K562 (cell line): Measurements from ENCODE around the gene ARMC6. TPM values are rescaled to one million over a fixed set of nuclear protein-coding genes. Genes with fewer than 3 reads are reported as not detected.
"Not testable (repeated sequence)": the region's sequence is repeated elsewhere in the genome, so short reads cannot be mapped to it uniquely, and the experiment has no call there.

Experiments
- ATAC-seq: fragments of 200-7000 bp; cut with Tn5 transposase; 3 replicates; pipeline ENCODE4 v1.9.1; 2020; ENCODE audit warnings: moderate library complexity
- BruUV-seq: library from RNA; stranded (reverse); fragments of 400-500 nt; replicated peaks from 2 replicates; lab custom pipeline; 2021; lab: Mats Ljungman, UMichigan
- CTCF ChIA-PET: fragments of 300-600 bp; formaldehyde crosslinking; extraction: SDS; loops from one replicate; lab custom pipeline; 2021; ENCODE audit warnings: low intra/inter-chr PET ratio; lab: Yijun Ruan, JAX
- POLR2A ChIA-PET: fragments of 300-600, 350-650 bp; sonication (Branson Sonifier 250); formaldehyde crosslinking; extraction: SDS; loops from one replicate; lab custom pipeline; 2021; ENCODE audit warnings: antibody characterized with exemption, inconsistent platforms; lab: Yijun Ruan, JAX
- DNase-seq, 4 experiments: peaks; one replicate each; pipeline versions ENCODE4 v3.0.0 to v3.0.0-alpha.2; 2011 to 2018; ENCODE audit warnings: low spot score in 3 of 4, mixed read lengths in 3 of 4; ENCODE audit errors: extremely low read depth in 1 of 4
- FAIRE-seq: peaks from 2 replicates; lab custom pipeline; 2011; peaks lifted over from hg19 to GRCh38; lab: Jason Lieb, UNC
- H2AFZ ChIP-seq: 2 replicates; pipeline ENCODE4 v1.6.0; 2011; ENCODE audit warnings: low read depth, low read length, control low read depth, inconsistent platforms
- H3K27ac ChIP-seq: fragments of 200-600 bp; 3 replicates; pipeline ENCODE4 v1.8.0; 2011; ENCODE audit warnings: low read depth, mild to moderate bottlenecking, control low read depth, inconsistent platforms, low read length, moderate library complexity, mixed read lengths; ENCODE audit errors: extremely low read depth
- H3K27me3 ChIP-seq, 2 experiments: fragments of 300-600 bp in 1 of 2; 2 replicates in 1 of 2; 3 replicates in 1 of 2; pipeline versions ENCODE4 v1.6.0 to v1.8.0; 2011; ENCODE audit warnings: inconsistent platforms in 2 of 2, low read length in 2 of 2, mild to moderate bottlenecking in 1 of 2, mixed read lengths in 1 of 2, moderate library complexity in 1 of 2; ENCODE audit not compliant: control insufficient read depth in 2 of 2, insufficient read depth in 2 of 2
- H3K36me3 ChIP-seq: fragments of 300-600 bp; 3 replicates; pipeline ENCODE4 v1.8.0; 2011; ENCODE audit warnings: mild to moderate bottlenecking, low read length, inconsistent platforms; ENCODE audit not compliant: control insufficient read depth, insufficient read depth
- H3K4me1 ChIP-seq, 2 experiments: fragments of 200-600 bp in 1 of 2; replicated peaks in 1 of 2; 2 replicates in 1 of 2; 3 replicates in 1 of 2; pipeline versions ENCODE4 v1.5.1 to v1.8.0; 2011; ENCODE audit warnings: inconsistent platforms in 2 of 2, low read length in 2 of 2, mild to moderate bottlenecking in 1 of 2, mixed read lengths in 1 of 2, moderate library complexity in 1 of 2; ENCODE audit not compliant: control insufficient read depth in 2 of 2, insufficient read depth in 2 of 2
- H3K4me2 ChIP-seq: 2 replicates; pipeline ENCODE4 v1.6.1; 2011; ENCODE audit warnings: low read length, control low read depth, inconsistent platforms, mixed read lengths; ENCODE audit not compliant: insufficient read depth
- H3K4me3 ChIP-seq: fragments of 200-600 bp; sonication (generic), shearing (Covaris generic); 2 replicates; pipeline ENCODE4 v1.5.1; 2016; ENCODE audit warnings: control low read depth, inconsistent platforms
- H3K79me2 ChIP-seq: fragments of 200-600 bp; 3 replicates; pipeline ENCODE4 v1.8.0; 2011; ENCODE audit warnings: low read length, inconsistent platforms; ENCODE audit not compliant: control insufficient read depth, insufficient read depth
- H3K9ac ChIP-seq, 2 experiments: 2 replicates each; pipeline versions ENCODE4 v1.6.0 to v1.6.1; 2011; ENCODE audit warnings: low read depth in 2 of 2, low read length in 2 of 2, control low read depth in 1 of 2, inconsistent platforms in 1 of 2, mild to moderate bottlenecking in 1 of 2, mixed read lengths in 1 of 2; ENCODE audit not compliant: insufficient read depth in 1 of 2
- H3K9me1 ChIP-seq: one replicate; pipeline ENCODE4 v1.6.0; 2011; ENCODE audit warnings: inconsistent platforms, mild to moderate bottlenecking, low read length, moderate library complexity; ENCODE audit not compliant: control insufficient read depth, insufficient read depth
- H3K9me3 ChIP-seq: replicated peaks from 2 replicates; pipeline ENCODE4 v1.5.1; 2011; ENCODE audit warnings: low read depth, low read length, inconsistent platforms; ENCODE audit not compliant: control insufficient read depth, insufficient read depth
- H4K20me1 ChIP-seq: replicated peaks from 2 replicates; pipeline ENCODE4 v1.6.1; 2011; ENCODE audit warnings: low read length, inconsistent platforms, mixed read lengths; ENCODE audit not compliant: control insufficient read depth, insufficient read depth
- CHD1 ChIP-seq: fragments of 200-600 bp; sonication (generic); IDR thresholded peaks from one replicate; pipeline ENCODE4 v1.6.1; 2012; ENCODE audit warnings: mild to moderate bottlenecking, moderate library complexity, low read length, inconsistent platforms
- CXXC5 ChIP-seq: fragments of 250-450 bp; sonication (Bioruptor Pico); IDR thresholded peaks from 2 replicates; pipeline ENCODE4 v1.8.0; 2022; ENCODE audit warnings: inconsistent platforms, mild to moderate bottlenecking, moderate library complexity
- KLF16 ChIP-seq: IDR thresholded peaks from 2 replicates; pipeline ENCODE4 v1.6.1; 2016; ENCODE audit warnings: antibody characterized with exemption
- POLR2AphosphoS5 ChIP-seq: IDR thresholded peaks from 2 replicates; pipeline ENCODE4 v1.6.1; 2011; ENCODE audit warnings: mild to moderate bottlenecking, low read depth, low read length, moderate library complexity; ENCODE audit not compliant: control insufficient read depth, insufficient read depth
- SRSF7 ChIP-seq: fragments of 200-400 bp; formaldehyde crosslinking; optimal IDR thresholded peaks from 2 replicates; pipeline ENCODE3; 2017; ENCODE audit warnings: mild to moderate bottlenecking, low read depth, low read length
- TARDBP ChIP-seq: fragments of 450-650 bp; IDR thresholded peaks from 2 replicates; pipeline ENCODE4 v1.6.1; 2016
- TCF7L2 ChIP-seq: fragments of 150-350 bp; IDR thresholded peaks from 2 replicates; pipeline ENCODE4 v1.6.1; 2016; ENCODE audit warnings: low read depth, mild to moderate bottlenecking, low read length, moderate library complexity
- XRCC4 ChIP-seq: IDR thresholded peaks from one replicate; pipeline ENCODE4 v1.6.1; 2011; ENCODE audit not compliant: insufficient read depth, insufficient read length; ENCODE audit errors: extremely low read depth
- ZNF121 ChIP-seq: sonication (generic); formaldehyde crosslinking; conservative IDR thresholded peaks from 2 replicates; pipeline ENCODE4 v1.8.0; 2022; ENCODE audit warnings: missing genetic modification reagents
- ZNF165 ChIP-seq: fragments of 250-450 bp; sonication (Bioruptor Pico); IDR thresholded peaks from 2 replicates; pipeline ENCODE4 v1.4.0; 2020; ENCODE audit warnings: borderline replicate concordance
- WGBS: fragments of 100-300 bp; shearing (Covaris generic); methylation state at CpG from one replicate; pipeline ENCODE4 v1.1.6; 2016; ENCODE audit warnings: low coverage, mixed read lengths; ENCODE audit not compliant: insufficient coverage; ENCODE audit errors: missing lambda C conversion rate; 5-methylcytosine and 5-hydroxymethylcytosine counted together
- in situ Hi-C: fragments of 300-500 bp; cut with MboI; formaldehyde crosslinking; loops from 4 replicates; pipeline ENCODE4 v1.15.0; 2018; ENCODE audit warnings: inconsistent platforms, mixed read lengths
- intact Hi-C: fragments of 100-400 bp; cut with micrococcal nuclease; formaldehyde crosslinking; loops from 2 replicates; pipeline ENCODE4 v1.14.2; 2022
- polyA plus RNA-seq, 8 experiments: library from polyadenylated mRNA; depleted of rRNA in 4 of 8; stranded (reverse) in 5 of 8; unstranded in 3 of 8; fragments of >200 nt; fragmentation: Nextera tagmentation in 2 of 8; fragmentation: Illumina TruSeq in 1 of 8; extraction: Ambion mirVana in 2 of 8; extraction: Trizol in 1 of 8; gene quantifications; 2 replicates each; pipeline versions ENCODE4 v1.2.1 to v1.2.3, GENCODE V29; 2011 to 2014; ENCODE audit warnings: inconsistent platforms in 1 of 8, missing spikeins in 1 of 8
- total RNA-seq, 7 experiments: library from RNA; depleted of rRNA in 6 of 7; stranded (reverse); fragments of >200 nt in 6 of 7; fragmentation: Illumina TruSeq in 2 of 7; extraction: Trizol in 2 of 7; gene quantifications; 2 replicates each; pipeline versions ENCODE4 v1.2.1 to v1.2.3, GENCODE V29; 2011 to 2021; ENCODE audit warnings: low replicate concordance in 1 of 7
- TF ChIP-seq, protein P1 (sequence below): IDR thresholded peaks from 2 replicates; pipeline ENCODE4 v1.6.1; 2014; ENCODE audit warnings: antibody characterized with exemption
- TF ChIP-seq, protein P2 (sequence below): fragments of 450-650 bp; IDR thresholded peaks from 2 replicates; pipeline ENCODE4 v1.6.1; 2014; ENCODE audit warnings: low read depth, mild to moderate bottlenecking, moderate library complexity, borderline replicate concordance

The ARMC6 gene
- total and polyA plus RNA-seq, 9 of the 15 experiments (the other 6 are each of a cell fraction or from before 2014, with no cell fraction given), result 2.1 to 93.4 (median 63.6) TPM

DNA sequence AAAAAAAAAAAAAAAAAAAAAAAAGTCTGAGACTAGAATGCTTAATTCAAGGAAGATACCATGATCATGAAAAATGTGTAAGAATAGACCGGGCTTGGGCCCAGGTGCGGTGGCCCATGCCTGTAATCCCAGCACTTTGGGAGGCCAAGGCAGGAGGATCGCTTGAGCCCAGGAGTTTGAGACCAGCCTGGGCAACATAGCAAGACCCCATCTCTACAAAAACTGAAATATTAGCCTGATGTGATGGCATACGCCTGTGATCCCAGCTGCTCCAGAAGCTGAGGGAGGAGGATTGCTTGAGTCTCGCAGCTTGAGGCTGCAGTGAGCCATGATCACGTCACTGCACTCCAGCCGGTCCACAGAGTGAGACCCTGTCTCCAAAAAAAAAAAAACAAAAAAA lies 73.5 kb downstream of the ARMC6 start:
- in situ Hi-C loops, DNase-seq, H3K9ac ChIP-seq, intact Hi-C loops, ATAC-seq, H3K27me3 ChIP-seq, H3K9me3 ChIP-seq, POLR2A ChIA-PET, CTCF ChIA-PET, H3K9me1 ChIP-seq, H3K27ac ChIP-seq, H3K4me2 ChIP-seq, H3K4me3 ChIP-seq, FAIRE-seq, H4K20me1 ChIP-seq, BruUV-seq, H3K79me2 ChIP-seq, H2AFZ ChIP-seq: not testable (repeated sequence)
- peaks cover 14 to 45% of the 10 kb centered on the region in 2 experiments for H3K4me1 ChIP-seq
- WGBS, result 95% methylated on average over 4 of the region's 7 CpGs
- TF ChIP-seq ZNF121, result peak; percentile 98
- peaks cover 22% of the 10 kb centered on the region; the same call in 1 of the 3 replicates for H3K36me3 ChIP-seq

DNA sequence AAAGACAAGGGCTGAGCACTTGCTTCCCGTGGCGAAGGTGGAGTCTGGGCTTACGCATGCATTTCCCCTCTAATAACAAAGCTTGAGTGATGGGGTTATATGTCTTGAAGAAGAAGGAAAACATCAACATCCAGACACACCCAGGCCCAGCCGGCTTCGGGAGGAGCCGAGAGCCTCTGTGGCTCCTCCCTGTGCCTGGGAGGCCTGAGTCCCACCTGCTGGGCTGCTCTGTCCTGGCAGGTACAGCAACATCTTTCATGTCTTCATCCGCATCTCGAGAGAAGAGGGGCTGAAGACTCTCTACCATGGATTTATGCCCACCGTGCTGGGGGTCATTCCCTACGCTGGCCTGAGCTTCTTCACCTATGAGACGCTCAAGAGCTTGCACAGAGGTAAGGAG lies 74.3 kb downstream of the ARMC6 start:
- POLR2A ChIA-PET, result interaction anchor here (0.5 to 0.6 kb wide), 2 partner anchors 17 to 27 kb away, joined by 3 to 5 read pairs; no protein-coding TSS in a partner anchor
- Histone ChIP-seq H3K27ac (no peak overlapping the region), H3K4me2 (no peak overlapping the region), H4K20me1 (0 out of 2 replicates have a peak, but pooled peaks cover 2% of the 10 kb centered on the region), H3K79me2 (no peaks in the 10 kb centered on the region), H3K9me1 (no peaks in the 10 kb centered on the region), H2AFZ (no peak overlapping the region), H3K9me3 (no peaks in the 10 kb centered on the region), H3K9ac (peak overlapping the region in 1 of 2 experiments; percentile 79; a peak in 2 of 4 replicates), H3K4me3 (no peak overlapping the region), H3K4me1 (peaks cover 14 to 51% of the 10 kb centered on the region in 2 experiments), H3K36me3 (peaks cover 25% of the 10 kb centered on the region; the same call in 1 of the 3 replicates), H3K27me3 (no peaks in the 10 kb centered on the region)
- CTCF ChIA-PET, result no interaction called here
- whole genome bisulfite sequencing, result 82% methylated on average over 10 of the region's 11 CpGs
- ATAC-seq (no peak), FAIRE-seq (no peak), DNase-seq (no peak)
- intact Hi-C loops (no loop called here), in situ Hi-C loops (no loop called here)
- no TSS peak for BruUV-seq
- TF ChIP-seq SRSF7 (no peak), POLR2AphosphoS5 (no peak), TARDBP (no peak), KLF16 (no peak), CXXC5 (CRISPR knock-in tag) (no peak), ZNF165 (CRISPR knock-in tag) (no peak), CHD1 (no peak), TCF7L2 (no peak), XRCC4 (no peak)
- TF ChIP-seq, protein P1, sequence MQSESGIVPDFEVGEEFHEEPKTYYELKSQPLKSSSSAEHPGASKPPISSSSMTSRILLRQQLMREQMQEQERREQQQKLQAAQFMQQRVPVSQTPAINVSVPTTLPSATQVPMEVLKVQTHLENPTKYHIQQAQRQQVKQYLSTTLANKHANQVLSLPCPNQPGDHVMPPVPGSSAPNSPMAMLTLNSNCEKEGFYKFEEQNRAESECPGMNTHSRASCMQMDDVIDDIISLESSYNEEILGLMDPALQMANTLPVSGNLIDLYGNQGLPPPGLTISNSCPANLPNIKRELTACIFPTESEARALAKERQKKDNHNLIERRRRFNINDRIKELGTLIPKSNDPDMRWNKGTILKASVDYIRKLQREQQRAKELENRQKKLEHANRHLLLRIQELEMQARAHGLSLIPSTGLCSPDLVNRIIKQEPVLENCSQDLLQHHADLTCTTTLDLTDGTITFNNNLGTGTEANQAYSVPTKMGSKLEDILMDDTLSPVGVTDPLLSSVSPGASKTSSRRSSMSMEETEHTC, result no peak
- TF ChIP-seq, protein P2, sequence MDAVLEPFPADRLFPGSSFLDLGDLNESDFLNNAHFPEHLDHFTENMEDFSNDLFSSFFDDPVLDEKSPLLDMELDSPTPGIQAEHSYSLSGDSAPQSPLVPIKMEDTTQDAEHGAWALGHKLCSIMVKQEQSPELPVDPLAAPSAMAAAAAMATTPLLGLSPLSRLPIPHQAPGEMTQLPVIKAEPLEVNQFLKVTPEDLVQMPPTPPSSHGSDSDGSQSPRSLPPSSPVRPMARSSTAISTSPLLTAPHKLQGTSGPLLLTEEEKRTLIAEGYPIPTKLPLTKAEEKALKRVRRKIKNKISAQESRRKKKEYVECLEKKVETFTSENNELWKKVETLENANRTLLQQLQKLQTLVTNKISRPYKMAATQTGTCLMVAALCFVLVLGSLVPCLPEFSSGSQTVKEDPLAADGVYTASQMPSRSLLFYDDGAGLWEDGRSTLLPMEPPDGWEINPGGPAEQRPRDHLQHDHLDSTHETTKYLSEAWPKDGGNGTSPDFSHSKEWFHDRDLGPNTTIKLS, result no peak
